Parathyroid adenoma (tissue), 2 donors: ENCODE measurements around the gene COQ8A.

Experiments
- H2AFZ ChIP-seq: fragments of 300-600 bp; sonication (generic); one replicate; pipeline ENCODE4 v1.7.0; 2017; ENCODE audit warnings: antibody characterized with exemption, mild to moderate bottlenecking
- H3K27ac ChIP-seq: fragments of 300-600 bp; sonication (generic); one replicate; pipeline ENCODE4 v1.7.0; 2017
- H3K27me3 ChIP-seq: fragments of 300-600 bp; sonication (generic); one replicate; pipeline ENCODE4 v1.7.0; 2017; ENCODE audit warnings: low read length; ENCODE audit not compliant: control insufficient read depth, insufficient read depth
- H3K36me3 ChIP-seq: fragments of 300-600 bp; sonication (generic); one replicate; pipeline ENCODE4 v1.7.0; 2017; ENCODE audit warnings: low read length; ENCODE audit not compliant: control insufficient read depth, insufficient read depth
- H3K4me1 ChIP-seq: fragments of 300-600 bp; sonication (generic); one replicate; pipeline ENCODE4 v1.7.0; 2017; ENCODE audit warnings: control low read depth
- H3K4me2 ChIP-seq: fragments of 300-600 bp; sonication (generic); one replicate; pipeline ENCODE4 v1.7.0; 2017; ENCODE audit warnings: low read length
- H3K4me3 ChIP-seq: fragments of 300-600 bp; sonication (generic); one replicate; pipeline ENCODE4 v1.7.0; 2017; ENCODE audit warnings: low read depth, low read length
- H3K79me2 ChIP-seq: fragments of 300-600 bp; sonication (generic); one replicate; pipeline ENCODE4 v1.7.0; 2017; ENCODE audit warnings: control low read depth
- H3K9ac ChIP-seq: fragments of 300-600 bp; sonication (generic); one replicate; pipeline ENCODE4 v1.7.0; 2017; ENCODE audit warnings: mild to moderate bottlenecking
- H3K9me3 ChIP-seq: fragments of 300-600 bp; sonication (generic); one replicate; pipeline ENCODE4 v1.7.0; 2017; ENCODE audit warnings: low read length; ENCODE audit not compliant: control insufficient read depth
- TF ChIP-seq, protein P1 (sequence below): fragments of 300-600 bp; sonication (generic); IDR thresholded peaks from one replicate; pipeline ENCODE4 v1.7.0; 2017; ENCODE audit warnings: antibody characterized with exemption, mild to moderate bottlenecking
- donor health status: primary hyperparathyroidism.

COQ8A gene

GRCh38 chr1:226976978-226977642 lies 37.0 kb downstream of the COQ8A start:
- H3K27me3 ChIP-seq, result no peaks in the 10 kb centered on the region
- no peak overlapping the region for H3K27ac ChIP-seq
- no peaks in the 10 kb centered on the region for H3K79me2 ChIP-seq
- no peak overlapping the region for H3K4me2 ChIP-seq
- H3K36me3 ChIP-seq, result no peaks in the 10 kb centered on the region
- H3K9ac ChIP-seq, result no peak overlapping the region
- H3K9me3 ChIP-seq, result no peaks in the 10 kb centered on the region
- H2AFZ ChIP-seq, result no peak overlapping the region
- TF ChIP-seq, protein P1, sequence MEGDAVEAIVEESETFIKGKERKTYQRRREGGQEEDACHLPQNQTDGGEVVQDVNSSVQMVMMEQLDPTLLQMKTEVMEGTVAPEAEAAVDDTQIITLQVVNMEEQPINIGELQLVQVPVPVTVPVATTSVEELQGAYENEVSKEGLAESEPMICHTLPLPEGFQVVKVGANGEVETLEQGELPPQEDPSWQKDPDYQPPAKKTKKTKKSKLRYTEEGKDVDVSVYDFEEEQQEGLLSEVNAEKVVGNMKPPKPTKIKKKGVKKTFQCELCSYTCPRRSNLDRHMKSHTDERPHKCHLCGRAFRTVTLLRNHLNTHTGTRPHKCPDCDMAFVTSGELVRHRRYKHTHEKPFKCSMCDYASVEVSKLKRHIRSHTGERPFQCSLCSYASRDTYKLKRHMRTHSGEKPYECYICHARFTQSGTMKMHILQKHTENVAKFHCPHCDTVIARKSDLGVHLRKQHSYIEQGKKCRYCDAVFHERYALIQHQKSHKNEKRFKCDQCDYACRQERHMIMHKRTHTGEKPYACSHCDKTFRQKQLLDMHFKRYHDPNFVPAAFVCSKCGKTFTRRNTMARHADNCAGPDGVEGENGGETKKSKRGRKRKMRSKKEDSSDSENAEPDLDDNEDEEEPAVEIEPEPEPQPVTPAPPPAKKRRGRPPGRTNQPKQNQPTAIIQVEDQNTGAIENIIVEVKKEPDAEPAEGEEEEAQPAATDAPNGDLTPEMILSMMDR, result no peak
- H3K4me3 ChIP-seq, result no peak overlapping the region
- H3K4me1 ChIP-seq, result no peaks in the 10 kb centered on the region

DNA sequence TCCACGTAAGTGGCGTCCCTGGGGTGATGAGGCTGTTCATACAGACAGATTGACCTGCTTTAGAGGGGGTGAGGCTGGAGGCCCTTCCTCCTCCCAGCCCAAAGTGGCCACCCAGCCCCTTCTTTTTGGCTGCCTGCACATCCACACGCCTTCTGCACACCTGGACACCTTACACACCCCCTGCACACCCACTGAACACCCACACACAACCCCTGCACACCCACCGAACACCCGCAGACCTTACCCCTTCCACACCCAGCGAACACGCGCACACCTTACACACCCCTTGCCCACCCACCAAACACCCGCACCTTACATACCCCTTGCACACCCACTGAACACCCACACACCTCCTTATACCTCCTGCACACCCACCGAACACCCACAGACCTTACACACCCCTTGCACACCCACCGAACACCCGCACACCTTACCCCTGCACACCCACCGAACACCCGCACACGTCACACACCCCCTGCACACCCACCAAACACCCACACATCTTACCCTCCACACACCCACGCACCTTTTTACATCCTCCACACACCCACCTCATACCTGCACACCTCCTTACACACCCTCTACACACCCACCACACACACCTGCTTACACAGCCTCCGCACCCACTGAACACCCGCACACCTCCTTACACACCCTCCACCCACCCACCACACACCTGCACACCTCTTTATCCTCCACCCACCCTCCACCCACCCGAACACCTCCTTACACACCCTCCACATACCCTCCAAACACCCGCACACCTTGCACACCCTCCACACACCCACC lies 37.7 kb downstream of the COQ8A start:
- no peak overlapping the region for H3K9ac ChIP-seq
- H3K27me3 ChIP-seq, result no peaks in the 10 kb centered on the region
- no peak overlapping the region for H3K4me2 ChIP-seq
- H3K4me3 ChIP-seq, result no peak overlapping the region
- H3K4me1 ChIP-seq, result no peaks in the 10 kb centered on the region
- no peaks in the 10 kb centered on the region for H3K79me2 ChIP-seq
- H3K36me3 ChIP-seq, result no peaks in the 10 kb centered on the region
- H3K27ac ChIP-seq, result no peak overlapping the region
- H3K9me3 ChIP-seq, result no peaks in the 10 kb centered on the region
- H2AFZ ChIP-seq, result no peak overlapping the region
- TF ChIP-seq, protein P1, result no peak

- Histone ChIP-seq H2AFZ (no peak overlapping the region), H3K4me1 (no peaks in the 10 kb centered on the region), H3K9me3 (no peaks in the 10 kb centered on the region), H3K9ac (no peak overlapping the region), H3K4me3 (no peak overlapping the region), H3K27me3 (no peaks in the 10 kb centered on the region), H3K27ac (no peak overlapping the region), H3K36me3 (no peaks in the 10 kb centered on the region), H3K79me2 (no peaks in the 10 kb centered on the region), H3K4me2 (no peak overlapping the region)
- TF ChIP-seq, protein P1, result no peak
These were observed 38.5 kb downstream of the COQ8A start for GRCh38 chr1:226978432-226979114.

- Histone ChIP-seq H3K4me3 (no peak overlapping the region), H3K79me2 (no peaks in the 10 kb centered on the region), H2AFZ (no peak overlapping the region), H3K4me1 (no peaks in the 10 kb centered on the region), H3K9me3 (no peaks in the 10 kb centered on the region), H3K36me3 (no peaks in the 10 kb centered on the region), H3K9ac (no peak overlapping the region), H3K27ac (no peak overlapping the region), H3K27me3 (no peaks in the 10 kb centered on the region), H3K4me2 (no peak overlapping the region)
- TF ChIP-seq, protein P1, result no peak
These were observed 39.0 kb downstream of the COQ8A start for GRCh38 chr1:226979115-226979516.
